Natural killer cell (primary cell): ENCODE data around the gene PRKAG1. TPM values are rescaled to one million over a fixed set of nuclear protein-coding genes. Genes with fewer than 3 reads are reported as not detected.

ENCODE experiments used
- ATAC-seq, 3 donors: fragments of 150-1000 bp in 2 of 3; fragments of 200-7000 bp in 1 of 3; cut with Tn5 transposase; 1 replicate in 1 of 3; 2 replicates in 2 of 3; pipeline ENCODE4 v1.10.0; 2021; ENCODE audit warnings: mild to moderate bottlenecking in 2 of 3, moderate library complexity in 2 of 3
- DNase-seq, 2 donors: peaks; one replicate each; pipeline versions ENCODE4 v3.0.0 to v3.0.0-alpha.2; 2013 to 2021; ENCODE audit warnings: mixed read lengths in 1 of 2
- H3K27ac ChIP-seq: one replicate; pipeline ENCODE4 v1.5.1; 2013; ENCODE audit warnings: mild to moderate bottlenecking, low read length
- H3K27me3 ChIP-seq: one replicate; pipeline ENCODE4 v1.6.1; 2013; ENCODE audit warnings: low read length; ENCODE audit not compliant: control insufficient read depth, insufficient read depth
- H3K36me3 ChIP-seq: one replicate; pipeline ENCODE4 v1.6.1; 2013; ENCODE audit warnings: low read length; ENCODE audit not compliant: control insufficient read depth, insufficient read depth
- H3K4me1 ChIP-seq: one replicate; pipeline ENCODE4 v1.6.1; 2013; ENCODE audit warnings: low read length; ENCODE audit not compliant: control insufficient read depth, insufficient read depth
- H3K4me3 ChIP-seq: one replicate; pipeline ENCODE4 v1.5.1; 2013; ENCODE audit warnings: low read length
- H3K9me3 ChIP-seq: one replicate; pipeline ENCODE4 v1.6.1; 2013; ENCODE audit warnings: low read length; ENCODE audit not compliant: control insufficient read depth, insufficient read depth
- H3K27ac Mint-ChIP-seq, 2 donors: one replicate each; pipeline ENCODE4 v1.8.0; 2022; ENCODE audit warnings: mild to moderate bottlenecking in 2 of 2, mixed read lengths in 2 of 2, moderate library complexity in 1 of 2
- H3K27me3 Mint-ChIP-seq, 2 donors: one replicate each; pipeline ENCODE4 v1.8.0; 2022; ENCODE audit warnings: low read depth in 2 of 2, mixed read lengths in 2 of 2
- H3K36me3 Mint-ChIP-seq: one replicate; pipeline ENCODE4 v1.8.0; 2022; ENCODE audit warnings: mixed read lengths
- H3K4me1 Mint-ChIP-seq, 2 donors: one replicate each; pipeline ENCODE4 v1.8.0; 2022; ENCODE audit warnings: mixed read lengths in 2 of 2
- H3K4me3 Mint-ChIP-seq: one replicate; pipeline ENCODE4 v1.8.0; 2022; ENCODE audit warnings: mild to moderate bottlenecking, moderate library complexity, mixed read lengths
- H3K9me3 Mint-ChIP-seq, 2 donors: one replicate each; pipeline ENCODE4 v1.8.0; 2022; ENCODE audit warnings: mixed read lengths in 2 of 2
- CTCF ChIP-seq: fragments of 200-600 bp; IDR thresholded peaks from one replicate; pipeline ENCODE4 v1.8.0; 2022; ENCODE audit warnings: antibody characterized with exemption
- WGBS: methylation state at CpG from one replicate; pipeline ENCODE4 v1.1.7; 2013; ENCODE audit warnings: missing lambda C conversion rate; ENCODE audit not compliant: insufficient coverage; 5-methylcytosine and 5-hydroxymethylcytosine counted together
- intact Hi-C: fragments of 100-400 bp; cut with micrococcal nuclease; formaldehyde crosslinking; loops from one replicate; pipeline ENCODE4 v1.14.2; 2022
- total RNA-seq, 4 donors: library from RNA; stranded (reverse); fragments of 120-200 nt in 1 of 4; gene quantifications; one replicate each; pipeline versions ENCODE4 v1.2.3 to v1.2.4, GENCODE V29; 2013 to 2022

PRKAG1 gene
- total RNA-seq, 3 donors from 2014 or later (not counting 1 experiment from before 2014, with no cell fraction given) = 76.4 to 100 (median 81.1) TPM

DNA sequence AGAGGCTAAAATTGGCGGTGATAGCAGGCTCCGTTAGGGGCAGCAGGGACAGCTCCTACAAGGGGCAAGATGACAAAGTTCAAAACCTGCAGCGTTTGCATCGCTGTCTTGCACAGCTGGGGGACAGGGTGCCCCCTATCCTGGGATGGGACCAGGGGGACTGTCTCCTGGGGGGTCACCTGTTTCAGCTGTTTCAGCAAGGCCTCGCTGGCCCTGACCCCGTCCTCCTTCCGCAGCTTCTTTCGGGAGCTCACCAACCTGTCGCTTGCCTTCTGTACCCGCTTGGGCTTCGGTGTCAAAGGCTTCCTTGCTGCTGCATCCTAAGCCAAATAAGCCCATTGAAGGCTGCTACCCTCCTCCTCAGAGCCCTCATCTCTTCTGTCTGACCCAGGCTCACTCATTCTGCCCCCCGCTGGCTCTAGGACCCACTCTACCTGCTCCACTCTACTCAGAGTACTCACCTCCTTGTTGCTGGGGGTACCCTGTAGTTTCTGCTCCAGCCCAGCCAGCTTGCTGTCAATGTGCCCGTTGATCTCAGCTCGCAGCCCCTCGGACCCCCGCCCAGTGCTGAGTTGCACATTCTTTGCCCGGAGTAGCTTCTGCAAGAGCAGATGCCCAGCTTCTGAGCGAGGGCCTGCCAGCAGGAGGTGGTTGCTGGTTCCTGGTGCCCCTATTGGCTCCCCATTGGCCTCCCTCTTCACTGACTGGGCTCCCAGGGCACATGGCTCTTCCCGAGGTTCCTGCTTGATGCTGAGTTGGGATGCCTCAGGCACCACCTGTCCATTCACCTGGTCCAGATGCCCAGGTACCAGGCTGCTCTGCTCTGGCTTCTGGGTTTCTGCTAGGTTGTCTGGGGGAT, 12.4 kb upstream of the PRKAG1 start:
- intact Hi-C loops = no loop called here
- no peaks in the 10 kb centered on the region for H3K27me3 ChIP-seq
- H3K27ac Mint-ChIP-seq = peak overlapping the region in 1 of 2 donors; percentile 38
- no peaks in the 10 kb centered on the region for H3K4me1 ChIP-seq
- TF ChIP-seq CTCF = no peak
- no peaks in the 10 kb centered on the region for H3K9me3 ChIP-seq
- peaks cover 71% of the 10 kb centered on the region for H3K36me3 ChIP-seq
- 97% methylated on average over 19 of the region's 19 CpGs for WGBS
- no peak overlapping the region for H3K4me3 Mint-ChIP-seq
- no peak for DNase-seq
- H3K4me3 ChIP-seq = no peak overlapping the region
- no peaks in the 10 kb centered on the region for H3K36me3 Mint-ChIP-seq
- H3K27ac ChIP-seq = no peak overlapping the region
- H3K27me3 Mint-ChIP-seq = no peaks in the 10 kb centered on the region
- H3K4me1 Mint-ChIP-seq = peaks cover 0 to 5% of the 10 kb centered on the region in 2 donors
- ATAC-seq = no peak
- H3K9me3 Mint-ChIP-seq = no peaks in the 10 kb centered on the region

DNA sequence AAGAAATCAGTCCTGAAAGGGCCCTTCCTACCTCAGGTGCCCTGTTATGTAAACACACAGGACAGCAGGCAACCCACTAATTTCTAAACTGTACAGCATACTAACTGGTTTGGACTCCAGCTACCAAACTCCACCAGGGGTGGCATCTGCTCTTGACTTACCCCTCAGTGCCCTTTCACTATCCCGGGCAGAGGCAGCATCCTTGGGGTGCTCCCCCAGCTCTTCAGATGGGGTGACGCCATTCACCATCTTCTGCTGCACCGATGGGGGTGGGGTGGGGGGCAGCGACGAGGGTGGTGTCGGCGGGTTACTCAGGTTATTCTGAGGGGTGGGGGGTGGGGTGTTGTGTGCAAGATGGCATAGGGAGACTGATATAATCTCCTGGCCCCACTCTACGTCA, 11.5 kb upstream of the PRKAG1 start:
- Histone ChIP-seq H3K36me3 (peaks cover 74% of the 10 kb centered on the region), H3K9me3 (no peaks in the 10 kb centered on the region), H3K4me3 (no peak overlapping the region), H3K4me1 (no peaks in the 10 kb centered on the region), H3K27me3 (no peaks in the 10 kb centered on the region), H3K27ac (no peak overlapping the region)
- DNase-seq (no peak), ATAC-seq (no peak)
- Mint-ChIP-seq H3K4me3 (no peak overlapping the region), H3K4me1 (peaks cover 0 to 5% of the 10 kb centered on the region in 2 donors), H3K9me3 (no peaks in the 10 kb centered on the region), H3K27ac (no peak overlapping the region), H3K27me3 (no peaks in the 10 kb centered on the region), H3K36me3 (no peaks in the 10 kb centered on the region)
- no peak for TF ChIP-seq CTCF
- intact Hi-C loops = no loop called here
- WGBS = 95% methylated on average over 5 of the region's 8 CpGs

DNA sequence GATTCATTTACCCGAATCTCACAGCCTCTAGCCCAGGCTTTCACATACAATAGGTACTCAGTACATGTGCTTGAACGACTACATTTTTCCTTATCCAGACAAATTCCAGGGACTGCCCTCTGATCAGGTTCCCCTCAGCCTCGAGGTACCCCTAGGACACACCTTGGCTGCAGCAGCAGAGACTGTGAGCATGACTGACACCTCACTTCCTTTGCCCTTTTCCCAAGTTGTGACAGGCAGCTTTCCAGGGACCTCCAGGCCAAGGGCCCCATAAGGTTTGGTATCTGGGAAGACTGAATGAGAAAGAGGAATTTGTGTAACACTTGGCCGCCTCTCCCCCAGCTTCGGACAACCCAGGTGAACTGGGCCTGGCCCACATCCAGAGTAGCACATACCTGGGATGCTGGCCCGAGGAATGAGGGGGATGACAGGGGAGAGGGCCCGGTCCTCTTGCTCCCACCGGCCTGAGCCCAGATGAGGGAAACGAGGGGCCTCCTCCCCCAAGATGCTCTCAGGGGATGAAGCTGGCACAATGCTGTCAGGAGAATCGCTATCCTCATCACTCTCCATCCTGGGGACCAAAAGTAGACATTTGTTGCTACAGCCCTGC, 10.2 kb upstream of the PRKAG1 start:
- Histone ChIP-seq H3K36me3 (peaks cover 73% of the 10 kb centered on the region), H3K9me3 (no peaks in the 10 kb centered on the region), H3K27ac (no peak overlapping the region), H3K27me3 (no peaks in the 10 kb centered on the region), H3K4me3 (no peak overlapping the region), H3K4me1 (no peaks in the 10 kb centered on the region)
- peaks cover 0 to 5% of the 10 kb centered on the region in 2 donors for H3K4me1 Mint-ChIP-seq
- H3K27ac Mint-ChIP-seq = peak overlapping the region in 1 of 2 donors; percentile 50
- H3K27me3 Mint-ChIP-seq = no peaks in the 10 kb centered on the region
- H3K36me3 Mint-ChIP-seq = no peaks in the 10 kb centered on the region
- no peak overlapping the region for H3K4me3 Mint-ChIP-seq
- intact Hi-C loops = no loop called here
- H3K9me3 Mint-ChIP-seq = no peaks in the 10 kb centered on the region
- no peak for ATAC-seq
- TF ChIP-seq CTCF = no peak
- DNase-seq = no peak
- WGBS = 96% methylated on average over 9 of the region's 10 CpGs
